NOMO-1 treated with dmso at 0.1 percent for 144 hours (cell line): Measurements from ENCODE around the gene SH3RF3.

Experiments used
- DNase-seq: peaks from one replicate; lab custom pipeline; 2025; ENCODE audit not compliant: unreplicated experiment; lab: John Stamatoyannopoulos, UW

Gene SH3RF3

GRCh38 chr2:109370399-109371035, 241.5 kb downstream of the SH3RF3 start:
- no peak for DNase-seq

- DNase-seq, result no peak
These were observed 242.6 kb downstream of the SH3RF3 start for GRCh38 chr2:109371481-109372170.

- no peak for DNase-seq
These were observed 243.2 kb downstream of the SH3RF3 start for GRCh38 chr2:109372171-109372568.

- no peak for DNase-seq
These were observed 243.6 kb downstream of the SH3RF3 start for GRCh38 chr2:109372614-109373013.

- no peak for DNase-seq
These were observed 245.0 kb downstream of the SH3RF3 start for GRCh38 chr2:109373791-109374547.

- DNase-seq, result no peak
These were observed 245.6 kb downstream of the SH3RF3 start for GRCh38 chr2:109374548-109375130.

GRCh38 chr2:109375131-109375561, 246.1 kb downstream of the SH3RF3 start:
- no peak for DNase-seq

GRCh38 chr2:109375656-109376055, 246.7 kb downstream of the SH3RF3 start:
- no peak for DNase-seq

- DNase-seq, result no peak
These were observed 247.1 kb downstream of the SH3RF3 start for GRCh38 chr2:109376115-109376514.

GRCh38 chr2:109376796-109377495, 247.9 kb downstream of the SH3RF3 start:
- DNase-seq, result no peak

GRCh38 chr2:109377976-109378375, 249.0 kb downstream of the SH3RF3 start:
- DNase-seq, result no peak

- DNase-seq, result no peak
These were observed 249.7 kb downstream of the SH3RF3 start for GRCh38 chr2:109378682-109379081.

- DNase-seq, result no peak
These were observed 250.5 kb downstream of the SH3RF3 start for GRCh38 chr2:109379507-109379906.

GRCh38 chr2:109380502-109381326, 251.7 kb downstream of the SH3RF3 start:
- no peak for DNase-seq

GRCh38 chr2:109381327-109381820, 252.4 kb downstream of the SH3RF3 start:
- DNase-seq, result no peak

GRCh38 chr2:109382226-109382895, 253.4 kb downstream of the SH3RF3 start:
- no peak for DNase-seq

- no peak for DNase-seq
These were observed 253.9 kb downstream of the SH3RF3 start for GRCh38 chr2:109382951-109383350.

- DNase-seq, result no peak
These were observed 254.7 kb downstream of the SH3RF3 start for GRCh38 chr2:109383505-109384307.
